DOHH2 (cell line): ENCODE results near the gene GJB2.

ENCODE experiments used
- H3F3A ChIP-seq: fragments of 200-600 bp; sonication (generic), shearing (Covaris generic); 2 replicates; pipeline ENCODE4 v1.6.0; 2016; ENCODE audit warnings: antibody characterized with exemption, mild to moderate bottlenecking; ENCODE audit not compliant: control insufficient read depth, insufficient read depth
- H3K27ac ChIP-seq: fragments of 200-600 bp; sonication (generic); 2 replicates; pipeline ENCODE4 v1.5.1; 2014; ENCODE audit warnings: low read depth, mild to moderate bottlenecking, low read length, moderate library complexity
- H3K27me3 ChIP-seq: fragments of 200-600 bp; sonication (generic); 2 replicates; pipeline ENCODE4 v1.6.1; 2014; ENCODE audit warnings: mild to moderate bottlenecking, low read length, mixed read lengths; ENCODE audit not compliant: control insufficient read depth
- H3K36me3 ChIP-seq: fragments of 200-600 bp; sonication (generic); 2 replicates; pipeline ENCODE4 v1.6.1; 2014; ENCODE audit warnings: mild to moderate bottlenecking, low read length, moderate library complexity, mixed read lengths; ENCODE audit not compliant: control insufficient read depth
- H3K4me1 ChIP-seq: fragments of 200-600 bp; sonication (generic); 2 replicates; pipeline ENCODE4 v1.6.1; 2014; ENCODE audit warnings: mild to moderate bottlenecking, low read length, mixed read lengths; ENCODE audit not compliant: control insufficient read depth
- H3K4me2 ChIP-seq: fragments of 200-600 bp; sonication (generic); 2 replicates; pipeline ENCODE4 v1.6.0; 2014; ENCODE audit warnings: mild to moderate bottlenecking, low read length, moderate library complexity
- H3K4me3 ChIP-seq: fragments of 200-600 bp; sonication (generic); 2 replicates; pipeline ENCODE4 v1.5.1; 2014; ENCODE audit warnings: mild to moderate bottlenecking, low read length, mixed read lengths
- H3K79me2 ChIP-seq: fragments of 200-600 bp; sonication (generic); 2 replicates; pipeline ENCODE4 v1.6.1; 2014; ENCODE audit warnings: mild to moderate bottlenecking, low read length, mixed read lengths; ENCODE audit not compliant: control insufficient read depth
- H3K9me2 ChIP-seq: fragments of 200-600 bp; sonication (generic); replicated peaks from 2 replicates; pipeline ENCODE4 v1.6.1; 2014; ENCODE audit warnings: mild to moderate bottlenecking, low read length, mixed read lengths; ENCODE audit not compliant: control insufficient read depth
- H3K9me3 ChIP-seq: fragments of 200-600 bp; sonication (generic); 2 replicates; pipeline ENCODE4 v1.6.1; 2014; ENCODE audit warnings: antibody characterized with exemption, low read length, mixed read lengths; ENCODE audit not compliant: control insufficient read depth, insufficient read depth
- H4K20me1 ChIP-seq: fragments of 200-600 bp; sonication (generic); 2 replicates; pipeline ENCODE4 v1.6.0; 2014; ENCODE audit warnings: low read depth, mild to moderate bottlenecking, antibody characterized with exemption, low read length, moderate library complexity; ENCODE audit not compliant: control insufficient read depth, insufficient read depth
- CTCF ChIP-seq: fragments of 200-600 bp; sonication (generic); IDR thresholded peaks from one replicate; pipeline ENCODE4 v1.5.1; 2014; ENCODE audit warnings: antibody characterized with exemption, mild to moderate bottlenecking, low read depth, low read length; ENCODE audit not compliant: poor library complexity, severe bottlenecking
- EZH2phosphoT487 ChIP-seq: fragments of 200-600 bp; sonication (generic); IDR thresholded peaks from 2 replicates; pipeline ENCODE4 v1.6.1; 2017; ENCODE audit warnings: borderline replicate concordance, mild to moderate bottlenecking, antibody characterized with exemption, low read length, moderate library complexity, mixed read lengths

The GJB2 gene

DNA sequence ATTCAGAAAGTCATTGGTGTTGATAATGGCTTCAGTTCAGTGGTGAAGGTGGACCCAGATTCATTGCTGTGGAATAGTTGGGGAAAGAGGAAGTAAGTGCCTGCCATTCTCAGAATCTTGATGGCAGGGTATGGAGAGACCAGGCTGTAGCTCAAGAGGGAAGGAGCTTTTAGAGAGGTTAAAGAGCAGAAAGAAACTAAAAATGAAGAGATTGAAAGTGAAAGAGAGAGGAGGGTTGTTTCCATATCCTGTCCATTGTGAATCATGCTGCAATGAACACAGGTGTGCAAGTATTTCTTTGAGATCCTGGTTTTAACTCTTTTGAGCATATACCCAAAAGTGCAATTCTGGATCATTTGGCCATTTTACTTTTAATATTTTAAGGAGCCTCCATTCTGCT, 26.8 kb upstream of the GJB2 start:
- H3K27me3 ChIP-seq: peaks cover 6% of the 10 kb centered on the region; the same call in 1 of the 2 replicates
- no peaks in the 10 kb centered on the region for H3K9me3 ChIP-seq
- H3K79me2 ChIP-seq: no peaks in the 10 kb centered on the region
- H3K4me1 ChIP-seq: no peaks in the 10 kb centered on the region
- no peaks in the 10 kb centered on the region for H4K20me1 ChIP-seq
- H3K9me2 ChIP-seq: no peaks in the 10 kb centered on the region
- no peaks in the 10 kb centered on the region for H3K36me3 ChIP-seq
- H3K27ac ChIP-seq: no peak overlapping the region
- H3K4me2 ChIP-seq: no peak overlapping the region
- H3F3A ChIP-seq: no peaks in the 10 kb centered on the region
- TF ChIP-seq EZH2phosphoT487 (no peak), CTCF (no peak)
- H3K4me3 ChIP-seq: no peak overlapping the region

- H3K36me3 ChIP-seq: no peaks in the 10 kb centered on the region
- H3K27ac ChIP-seq: no peak overlapping the region
- peaks cover 6% of the 10 kb centered on the region; the same call in 1 of the 2 replicates for H3K27me3 ChIP-seq
- H3K79me2 ChIP-seq: no peaks in the 10 kb centered on the region
- no peaks in the 10 kb centered on the region for H3F3A ChIP-seq
- TF ChIP-seq EZH2phosphoT487 (no peak), CTCF (no peak)
- H3K4me3 ChIP-seq: no peak overlapping the region
- H3K4me1 ChIP-seq: no peaks in the 10 kb centered on the region
- no peaks in the 10 kb centered on the region for H3K9me2 ChIP-seq
- H3K4me2 ChIP-seq: no peak overlapping the region
- H4K20me1 ChIP-seq: no peaks in the 10 kb centered on the region
- H3K9me3 ChIP-seq: no peaks in the 10 kb centered on the region
Measured at GRCh38 chr13:20217168-20217567, 24.4 kb upstream of the GJB2 start.

GRCh38 chr13:20209948-20210347, 17.2 kb upstream of the GJB2 start:
- H3K4me1 ChIP-seq: no peaks in the 10 kb centered on the region
- no peaks in the 10 kb centered on the region for H3K79me2 ChIP-seq
- H3K27me3 ChIP-seq: peaks cover 3% of the 10 kb centered on the region; the same call in 1 of the 2 replicates
- H3K4me2 ChIP-seq: no peak overlapping the region
- TF ChIP-seq CTCF (no peak), EZH2phosphoT487 (no peak)
- H3K9me3 ChIP-seq: no peaks in the 10 kb centered on the region
- H3K36me3 ChIP-seq: no peaks in the 10 kb centered on the region
- H3K9me2 ChIP-seq: no peaks in the 10 kb centered on the region
- H3F3A ChIP-seq: no peaks in the 10 kb centered on the region
- no peak overlapping the region for H3K27ac ChIP-seq
- no peaks in the 10 kb centered on the region for H4K20me1 ChIP-seq
- H3K4me3 ChIP-seq: no peak overlapping the region
